SJCRH30 (cell line): ENCODE data around the gene NAGS. TPM values are rescaled to one million over a fixed set of nuclear protein-coding genes. Genes with fewer than 3 reads are reported as not detected.
"Not testable (repeated sequence)": the region's sequence is repeated elsewhere in the genome, so short reads cannot be mapped to it uniquely, and the experiment has no call there.

Experiments used
- DNase-seq, 2 experiments: peaks; one replicate each; pipeline ENCODE4 v3.0.0-alpha.2; 2015 to 2020
- H3K27ac ChIP-seq: fragments of 250-450 bp; sonication (Bioruptor Pico); 2 replicates; pipeline ENCODE4 v1.5.1; 2020; ENCODE audit warnings: mild to moderate bottlenecking, moderate library complexity
- H3K27me3 ChIP-seq: fragments of 250-450 bp; sonication (Bioruptor Pico); 2 replicates; pipeline ENCODE4 v1.5.1; 2020; ENCODE audit warnings: mild to moderate bottlenecking, moderate library complexity
- H3K36me3 ChIP-seq: fragments of 250-450 bp; sonication (Bioruptor Pico); 2 replicates; pipeline ENCODE4 v1.5.1; 2020; ENCODE audit warnings: mild to moderate bottlenecking, moderate library complexity
- H3K4me1 ChIP-seq: fragments of 250-450 bp; sonication (Bioruptor Pico); 2 replicates; pipeline ENCODE4 v1.5.1; 2020; ENCODE audit warnings: mild to moderate bottlenecking, moderate library complexity
- H3K4me3 ChIP-seq: fragments of 250-450 bp; sonication (Bioruptor Pico); 2 replicates; pipeline ENCODE4 v1.5.1; 2020; ENCODE audit warnings: mild to moderate bottlenecking, moderate library complexity
- H3K9me3 ChIP-seq: fragments of 250-450 bp; sonication (Bioruptor Pico); replicated peaks from 2 replicates; pipeline ENCODE4 v1.5.1; 2020; ENCODE audit warnings: mild to moderate bottlenecking, moderate library complexity
- total RNA-seq: library from RNA; depleted of rRNA; stranded (reverse); fragments of >200 nt; shearing (Covaris generic); gene quantifications from 2 replicates; pipeline ENCODE4 v1.2.3, GENCODE V29; 2014

NAGS gene
- total RNA-seq, 1 experiment from 2014 or later, result 2.4 TPM

- H3K4me1 ChIP-seq, result no peaks in the 10 kb centered on the region
- H3K4me3 ChIP-seq, result no peak overlapping the region
- H3K9me3 ChIP-seq, result no peaks in the 10 kb centered on the region
- no peak overlapping the region for H3K27ac ChIP-seq
- H3K36me3 ChIP-seq, result no peaks in the 10 kb centered on the region
- peaks cover 16% of the 10 kb centered on the region for H3K27me3 ChIP-seq
- DNase-seq, result no peak
These were observed 9.3 kb upstream of the NAGS start for GRCh38 chr17:43995150-43995471.

GRCh38 chr17:43997180-43997579 is 7.2 kb upstream of the NAGS start:
- H3K27ac ChIP-seq, H3K4me3 ChIP-seq, H3K9me3 ChIP-seq, H3K4me1 ChIP-seq, DNase-seq, H3K36me3 ChIP-seq: not testable (repeated sequence)
- peaks cover 16% of the 10 kb centered on the region for H3K27me3 ChIP-seq

GRCh38 chr17:43998552-43998951 is 5.9 kb upstream of the NAGS start:
- H3K9me3 ChIP-seq, result no peaks in the 10 kb centered on the region
- no peaks in the 10 kb centered on the region for H3K4me1 ChIP-seq
- DNase-seq, result no peak
- no peak overlapping the region for H3K27ac ChIP-seq
- peaks cover 22% of the 10 kb centered on the region for H3K27me3 ChIP-seq
- H3K4me3 ChIP-seq, result no peak overlapping the region
- no peaks in the 10 kb centered on the region for H3K36me3 ChIP-seq

GRCh38 chr17:43999024-43999423 is 5.4 kb upstream of the NAGS start:
- Histone ChIP-seq H3K27me3 (peaks cover 22% of the 10 kb centered on the region), H3K4me3 (no peak overlapping the region), H3K4me1 (no peaks in the 10 kb centered on the region), H3K9me3 (no peaks in the 10 kb centered on the region), H3K36me3 (no peaks in the 10 kb centered on the region), H3K27ac (no peak overlapping the region)
- no peak for DNase-seq

- Histone ChIP-seq H3K27me3 (peaks cover 13% of the 10 kb centered on the region), H3K9me3 (no peaks in the 10 kb centered on the region), H3K4me1 (no peaks in the 10 kb centered on the region; the same call in 1 of the 2 replicates), H3K4me3 (no peak overlapping the region), H3K27ac (no peak overlapping the region), H3K36me3 (no peaks in the 10 kb centered on the region)
- no peak for DNase-seq
These were observed 4.1 kb upstream of the NAGS start for GRCh38 chr17:44000141-44000860.

- Histone ChIP-seq H3K27me3 (peaks cover 11% of the 10 kb centered on the region), H3K36me3 (no peaks in the 10 kb centered on the region), H3K9me3 (no peaks in the 10 kb centered on the region), H3K27ac (no peak overlapping the region), H3K4me1 (no peaks in the 10 kb centered on the region; the same call in 1 of the 2 replicates), H3K4me3 (no peak overlapping the region)
- DNase-seq, result no peak
These were observed 3.5 kb upstream of the NAGS start for GRCh38 chr17:44000871-44001460.

GRCh38 chr17:44001461-44001920 is 2.9 kb upstream of the NAGS start:
- H3K9me3 ChIP-seq, result no peaks in the 10 kb centered on the region
- H3K4me1 ChIP-seq, result no peaks in the 10 kb centered on the region; the same call in 1 of the 2 replicates
- no peak overlapping the region for H3K4me3 ChIP-seq
- peaks cover 9% of the 10 kb centered on the region for H3K27me3 ChIP-seq
- H3K36me3 ChIP-seq, result no peaks in the 10 kb centered on the region
- H3K27ac ChIP-seq, result no peak overlapping the region
- no peak for DNase-seq

- Histone ChIP-seq H3K36me3 (no peaks in the 10 kb centered on the region), H3K27ac (no peak overlapping the region), H3K4me1 (no peaks in the 10 kb centered on the region; the same call in 1 of the 2 replicates), H3K4me3 (no peak overlapping the region), H3K27me3 (peaks cover 6% of the 10 kb centered on the region), H3K9me3 (no peaks in the 10 kb centered on the region)
- no peak for DNase-seq
These were observed 2.1 kb upstream of the NAGS start for GRCh38 chr17:44002141-44002848.

- Histone ChIP-seq H3K4me3 (peak overlapping the region; percentile 44), H3K27me3 (peaks cover 6% of the 10 kb centered on the region), H3K36me3 (no peaks in the 10 kb centered on the region), H3K27ac (no peak overlapping the region), H3K4me1 (no peaks in the 10 kb centered on the region; the same call in 1 of the 2 replicates), H3K9me3 (no peaks in the 10 kb centered on the region)
- no peak for DNase-seq
These were observed 522 bp downstream of the NAGS start for GRCh38 chr17:44004761-44005526.

GRCh38 chr17:44005527-44006271 is 1.3 kb downstream of the NAGS start:
- peaks cover 6% of the 10 kb centered on the region for H3K27me3 ChIP-seq
- no peaks in the 10 kb centered on the region; the same call in 1 of the 2 replicates for H3K4me1 ChIP-seq
- DNase-seq, result no peak
- no peak overlapping the region for H3K27ac ChIP-seq
- peak overlapping the region; percentile 72 for H3K4me3 ChIP-seq
- no peaks in the 10 kb centered on the region for H3K36me3 ChIP-seq
- H3K9me3 ChIP-seq, result no peaks in the 10 kb centered on the region

- Histone ChIP-seq H3K4me1 (no peaks in the 10 kb centered on the region; the same call in 1 of the 2 replicates), H3K27ac (peak overlapping the region; percentile 2; the same call in 1 of the 2 replicates), H3K27me3 (peaks cover 6% of the 10 kb centered on the region), H3K4me3 (peak overlapping the region; percentile 72), H3K9me3 (no peaks in the 10 kb centered on the region), H3K36me3 (no peaks in the 10 kb centered on the region)
- DNase-seq, result no peak
These were observed 1.8 kb downstream of the NAGS start for GRCh38 chr17:44006272-44006597.

GRCh38 chr17:44006598-44007345 is 2.4 kb downstream of the NAGS start:
- Histone ChIP-seq H3K27ac (peak overlapping the region; percentile 2; the same call in 1 of the 2 replicates), H3K4me1 (no peaks in the 10 kb centered on the region; the same call in 1 of the 2 replicates), H3K9me3 (no peaks in the 10 kb centered on the region), H3K27me3 (peaks cover 6% of the 10 kb centered on the region), H3K36me3 (no peaks in the 10 kb centered on the region), H3K4me3 (peak overlapping the region; percentile 72)
- peak; percentile 99 for DNase-seq

GRCh38 chr17:44007346-44008204 is 3.2 kb downstream of the NAGS start:
- Histone ChIP-seq H3K27ac (no peak overlapping the region), H3K36me3 (no peaks in the 10 kb centered on the region), H3K27me3 (peaks cover 5% of the 10 kb centered on the region), H3K9me3 (no peaks in the 10 kb centered on the region), H3K4me3 (peak overlapping the region; percentile 72), H3K4me1 (no peaks in the 10 kb centered on the region; the same call in 1 of the 2 replicates)
- DNase-seq, result no peak
